ES-I3 (cell line): Measurements from ENCODE around the gene ZNF512B.
A peak's percentile ranks its signal among the peaks of the same experiment; 100 is the strongest.

Experiments used
- H3K36me3 ChIP-seq: 2 replicates; pipeline ENCODE4 v1.6.1; 2013; ENCODE audit warnings: mild to moderate bottlenecking, low read length, control low read depth, moderate library complexity; ENCODE audit not compliant: insufficient read depth
- H3K4me1 ChIP-seq: 2 replicates; pipeline ENCODE4 v1.6.1; 2013; ENCODE audit warnings: mild to moderate bottlenecking, control low read depth, low read length; ENCODE audit not compliant: insufficient read depth
- H3K9ac ChIP-seq: 2 replicates; pipeline ENCODE4 v1.6.1; 2013; ENCODE audit warnings: low read depth, mild to moderate bottlenecking, low read length, moderate library complexity
- H3K9me3 ChIP-seq: 2 replicates; pipeline ENCODE4 v1.6.1; 2013; ENCODE audit warnings: mild to moderate bottlenecking, low read length, moderate library complexity; ENCODE audit not compliant: control insufficient read depth, insufficient read depth

The ZNF512B gene

DNA sequence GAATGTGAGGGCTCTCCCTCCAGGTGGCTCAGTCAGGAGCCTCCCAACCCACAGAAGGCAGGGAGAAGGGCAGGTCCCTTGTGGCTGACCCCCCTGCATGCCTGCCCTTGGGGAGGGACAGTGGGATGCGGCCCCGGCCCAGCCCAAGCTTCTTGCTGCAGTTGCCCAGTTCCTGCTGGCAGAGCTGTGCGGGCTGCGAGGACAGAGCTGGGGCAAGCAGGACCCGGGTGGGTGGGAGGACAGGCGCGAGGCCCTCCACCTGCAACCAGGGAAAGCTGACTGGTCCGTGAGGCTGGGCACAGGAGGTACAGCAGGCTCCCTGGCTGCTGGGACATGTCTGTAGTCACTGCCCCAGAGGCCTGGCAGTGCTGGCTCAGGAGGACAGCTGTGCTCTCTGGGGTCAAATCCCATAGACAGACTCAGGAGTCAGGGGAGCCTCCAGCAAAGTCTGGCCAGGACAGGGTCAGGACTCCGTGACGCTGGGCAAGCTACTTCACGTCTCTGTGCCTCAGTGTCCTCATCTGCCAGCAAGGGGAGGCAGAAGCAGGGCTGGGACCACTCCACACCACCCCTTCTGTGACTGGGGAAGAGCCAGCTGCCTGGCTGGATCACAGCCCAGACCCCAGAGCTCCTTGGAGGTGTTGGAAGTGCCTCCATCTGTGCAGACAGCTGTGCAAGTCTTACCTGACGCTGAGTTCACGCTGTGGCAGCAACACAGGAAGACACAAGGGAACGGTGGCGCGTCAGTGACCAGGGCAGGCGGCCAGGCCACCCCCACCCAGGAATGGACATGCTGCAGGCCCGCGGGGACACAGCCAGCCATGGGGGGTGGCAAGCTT lies 26.5 kb downstream of the ZNF512B start:
- Histone ChIP-seq H3K9me3 (no peaks in the 10 kb centered on the region), H3K9ac (no peak overlapping the region), H3K36me3 (no peaks in the 10 kb centered on the region), H3K4me1 (peaks cover 8% of the 10 kb centered on the region; the same call in 1 of the 2 replicates)

GRCh38 chr20:63942250-63942951 lies 27.3 kb downstream of the ZNF512B start:
- peak overlapping the region; percentile 22; the same call in 1 of the 2 replicates for H3K9ac ChIP-seq
- no peaks in the 10 kb centered on the region for H3K36me3 ChIP-seq
- no peaks in the 10 kb centered on the region for H3K9me3 ChIP-seq
- H3K4me1 ChIP-seq = peaks cover 8% of the 10 kb centered on the region; the same call in 1 of the 2 replicates

DNA sequence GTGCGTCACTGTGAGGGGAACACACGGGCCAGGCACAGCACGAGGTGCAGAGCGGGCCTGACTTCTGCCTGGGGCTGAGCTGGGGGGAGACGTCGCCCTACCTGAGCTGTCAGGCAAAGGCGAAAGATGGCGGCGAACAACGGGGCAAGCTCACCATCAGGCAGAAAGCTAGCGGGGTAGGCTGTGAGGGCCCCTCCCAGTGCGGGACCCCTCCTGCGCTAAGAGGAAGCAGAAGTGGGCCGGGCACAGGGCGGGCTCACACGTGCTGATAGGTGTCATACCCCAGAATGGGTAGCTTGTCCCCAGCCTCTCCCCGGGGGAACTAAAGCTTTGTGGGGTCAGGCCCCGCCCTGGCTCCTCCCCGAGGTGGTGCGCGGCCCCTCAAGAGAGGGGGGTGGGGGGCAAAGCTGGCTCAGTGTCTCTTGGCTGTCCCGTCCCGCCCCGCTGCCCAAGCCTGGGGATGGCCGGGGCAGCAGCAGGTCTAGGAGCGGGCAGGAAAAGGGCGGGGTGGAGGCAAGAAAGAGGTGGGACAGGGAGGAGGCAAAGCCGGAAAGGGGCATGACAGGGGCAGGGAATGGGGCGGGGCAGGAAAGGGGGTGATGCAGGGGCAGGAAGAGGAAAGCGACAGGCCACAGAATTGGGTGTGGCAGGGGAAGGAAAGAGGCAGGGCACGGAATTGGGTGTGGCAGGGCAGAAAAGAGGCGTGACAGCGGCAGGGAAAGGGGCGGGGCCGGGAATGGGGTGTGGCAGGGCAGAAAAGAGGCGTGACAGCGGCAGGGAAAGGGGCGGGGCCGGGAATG lies 28.2 kb downstream of the ZNF512B start:
- H3K36me3 ChIP-seq = no peaks in the 10 kb centered on the region
- H3K9me3 ChIP-seq = no peaks in the 10 kb centered on the region
- H3K4me1 ChIP-seq = peaks cover 8% of the 10 kb centered on the region; the same call in 1 of the 2 replicates
- peak overlapping the region; percentile 59 for H3K9ac ChIP-seq

DNA sequence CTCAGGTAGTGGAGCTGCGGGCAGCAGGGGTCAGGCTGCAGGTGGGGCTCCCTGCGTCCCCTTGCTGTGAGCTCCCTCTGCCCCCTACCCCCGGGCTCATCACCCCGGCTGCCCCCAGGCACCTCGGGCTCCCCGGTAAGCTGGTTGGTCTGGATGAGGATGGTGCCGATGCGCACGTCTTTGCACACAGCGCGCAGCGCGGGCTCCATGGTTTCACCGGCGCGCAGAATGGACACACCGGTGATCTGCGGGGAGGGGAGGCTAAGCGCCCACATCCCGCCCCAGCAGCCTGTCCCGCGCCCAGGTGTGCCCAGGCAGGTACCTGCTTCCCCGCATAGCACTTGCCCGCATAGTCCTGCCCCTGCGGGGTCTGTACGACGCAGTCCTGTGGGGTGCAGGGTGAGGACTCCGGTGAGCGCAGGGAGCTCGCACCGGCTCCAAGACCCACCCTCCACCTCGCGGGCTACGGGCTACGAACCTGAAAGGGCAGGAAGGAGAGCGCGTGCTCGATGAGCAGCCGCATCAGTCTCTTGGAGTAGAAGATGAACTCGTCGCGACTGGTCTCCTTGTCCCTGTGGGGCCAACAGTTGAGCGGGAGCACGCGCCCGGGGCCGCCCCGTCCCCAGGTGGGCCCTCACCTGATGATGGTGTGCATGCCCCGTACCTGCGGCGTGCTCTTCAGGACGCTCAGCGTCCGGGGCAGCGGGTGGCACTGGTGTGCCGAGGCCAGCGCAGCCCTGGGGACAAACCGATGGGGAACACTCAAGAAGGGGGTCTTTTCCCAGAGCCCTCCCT lies 29.1 kb downstream of the ZNF512B start:
- Histone ChIP-seq H3K36me3 (no peaks in the 10 kb centered on the region), H3K9ac (peak overlapping the region; percentile 59), H3K4me1 (peaks cover 8% of the 10 kb centered on the region; the same call in 1 of the 2 replicates)

DNA sequence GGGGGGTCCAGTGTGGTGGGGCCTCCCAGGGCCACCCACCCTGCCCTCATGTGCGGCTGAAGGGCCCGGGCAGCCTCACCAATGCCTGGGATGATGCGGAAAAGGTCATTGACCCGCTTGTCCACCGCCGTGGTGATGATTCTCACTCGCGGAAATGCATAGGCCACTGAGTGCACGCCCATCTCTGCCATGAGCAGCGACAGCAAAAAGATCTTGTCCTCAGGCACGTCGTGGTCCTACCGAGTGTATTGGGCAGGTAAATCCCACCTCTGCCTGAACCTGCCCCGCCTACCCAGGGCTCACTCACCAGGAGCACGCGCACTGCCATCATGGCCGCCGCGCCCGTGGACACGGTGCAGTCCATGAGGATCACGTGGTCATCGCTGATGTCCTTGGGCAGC lies 29.7 kb downstream of the ZNF512B start:
- peak overlapping the region; percentile 59 for H3K9ac ChIP-seq
- no peaks in the 10 kb centered on the region for H3K36me3 ChIP-seq
- H3K4me1 ChIP-seq = peaks cover 8% of the 10 kb centered on the region; the same call in 1 of the 2 replicates
- H3K9me3 ChIP-seq = no peaks in the 10 kb centered on the region

More for the DNA sequence above, 29.1 kb downstream of the ZNF512B start:
- H3K9me3 ChIP-seq = no peaks in the 10 kb centered on the region

- Histone ChIP-seq H3K4me1 (peaks cover 8% of the 10 kb centered on the region; the same call in 1 of the 2 replicates), H3K36me3 (peaks cover 4% of the 10 kb centered on the region; the same call in 1 of the 2 replicates), H3K9ac (peak overlapping the region; percentile 59), H3K9me3 (no peaks in the 10 kb centered on the region)
Measured at GRCh38 chr20:63939061-63939935, 30.4 kb downstream of the ZNF512B start.

DNA sequence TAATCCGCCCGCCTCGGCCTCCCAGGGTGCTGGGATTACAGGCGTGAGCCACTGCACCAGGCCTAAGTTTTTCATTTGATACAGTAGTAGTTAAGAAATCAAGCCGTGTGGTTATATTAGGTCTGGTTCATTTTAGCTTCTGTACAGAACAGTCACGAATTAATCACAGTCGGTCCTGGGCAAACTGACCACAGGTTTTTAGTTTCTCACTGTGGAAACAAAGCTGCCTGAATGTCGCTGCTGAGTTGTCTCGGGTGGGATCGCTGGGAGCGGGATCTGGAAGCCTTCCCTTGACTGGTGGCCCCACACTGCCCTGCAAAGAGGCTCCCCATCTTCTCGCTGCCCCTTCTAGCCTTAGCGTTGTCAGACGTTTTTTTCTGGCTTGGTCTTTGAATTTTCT lies 32.1 kb downstream of the ZNF512B start:
- H3K9ac ChIP-seq = no peak overlapping the region
- H3K4me1 ChIP-seq = no peaks in the 10 kb centered on the region; the same call in 1 of the 2 replicates
- H3K9me3 ChIP-seq = no peaks in the 10 kb centered on the region
- H3K36me3 ChIP-seq = peaks cover 4% of the 10 kb centered on the region; the same call in 1 of the 2 replicates

GRCh38 chr20:63935447-63935846 lies 34.3 kb downstream of the ZNF512B start:
- H3K9ac ChIP-seq = no peak overlapping the region
- no peaks in the 10 kb centered on the region; the same call in 1 of the 2 replicates for H3K4me1 ChIP-seq
- peaks cover 4% of the 10 kb centered on the region; the same call in 1 of the 2 replicates for H3K36me3 ChIP-seq
- no peaks in the 10 kb centered on the region for H3K9me3 ChIP-seq

DNA sequence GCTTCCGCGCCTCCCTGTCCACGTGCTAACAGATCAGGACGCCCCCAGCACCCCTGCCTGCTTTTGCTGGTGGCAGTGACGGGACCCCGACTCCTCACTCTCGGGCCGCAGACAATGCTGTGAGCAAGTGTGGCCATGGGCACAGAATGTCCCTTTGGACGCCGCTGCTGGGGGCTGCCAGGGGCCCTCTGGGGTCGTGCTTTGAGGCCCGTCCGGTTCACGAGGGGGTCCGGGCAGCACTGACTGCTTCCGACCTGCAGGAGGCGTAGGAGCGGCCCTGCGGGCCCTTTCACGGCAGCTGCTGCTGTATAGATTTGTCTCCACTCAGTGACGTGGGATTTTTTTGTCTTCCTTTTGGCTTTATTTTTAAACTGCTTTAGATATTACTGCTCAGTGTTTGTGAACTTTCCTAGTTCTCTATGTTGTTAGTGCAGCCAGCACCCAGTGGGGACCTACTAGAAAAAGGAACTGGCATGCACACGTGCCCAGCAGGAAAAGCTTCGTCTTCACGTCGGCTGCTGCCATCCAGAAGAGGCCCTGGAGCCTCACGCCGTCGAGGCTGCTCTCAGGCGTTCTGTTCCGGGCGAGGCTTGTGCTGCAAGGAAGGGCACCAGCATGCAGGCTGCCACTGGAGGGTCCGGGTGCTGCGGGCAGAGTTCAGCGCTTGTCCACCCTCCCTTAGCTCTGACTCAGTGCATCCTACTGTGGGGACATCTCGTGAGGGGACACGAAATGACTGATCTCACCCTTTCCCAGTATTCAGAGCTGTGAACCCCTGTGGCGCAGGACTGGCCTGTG lies 35.3 kb downstream of the ZNF512B start:
- no peaks in the 10 kb centered on the region; the same call in 1 of the 2 replicates for H3K4me1 ChIP-seq
- no peaks in the 10 kb centered on the region for H3K9me3 ChIP-seq
- H3K36me3 ChIP-seq = peaks cover 8% of the 10 kb centered on the region
- no peak overlapping the region for H3K9ac ChIP-seq

GRCh38 chr20:63933646-63934045 lies 36.1 kb downstream of the ZNF512B start:
- Histone ChIP-seq H3K36me3 (peaks cover 8% of the 10 kb centered on the region), H3K9me3 (no peaks in the 10 kb centered on the region), H3K4me1 (no peaks in the 10 kb centered on the region; the same call in 1 of the 2 replicates), H3K9ac (no peak overlapping the region)

DNA sequence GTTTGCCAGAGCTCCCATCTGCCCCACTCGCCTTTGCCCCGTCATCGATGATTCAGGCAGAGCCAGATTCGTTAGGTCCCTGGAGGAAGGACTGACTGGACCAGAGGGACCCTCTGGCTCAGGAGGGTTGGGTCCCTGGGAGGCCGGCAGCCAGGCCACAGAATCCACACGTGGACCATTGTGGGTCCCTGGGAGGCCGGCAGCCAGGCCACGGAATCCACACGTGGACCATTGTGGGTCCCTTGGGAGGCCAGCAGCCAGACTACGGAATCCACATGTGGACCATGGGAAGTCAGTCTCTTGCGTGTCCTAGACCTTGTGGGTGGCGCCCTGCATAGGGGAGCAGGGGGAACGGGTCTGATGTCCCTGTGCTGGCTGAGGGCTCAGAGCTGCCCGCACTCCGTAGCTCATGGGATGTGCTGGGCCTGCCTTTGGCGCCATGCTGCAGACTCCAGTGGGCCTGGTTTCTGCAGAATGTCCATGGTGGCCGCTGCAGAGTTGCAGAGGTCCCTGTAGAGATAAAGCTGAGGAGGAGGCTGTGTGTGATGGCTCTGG lies 37.0 kb downstream of the ZNF512B start:
- H3K9ac ChIP-seq = no peak overlapping the region
- no peaks in the 10 kb centered on the region for H3K9me3 ChIP-seq
- H3K4me1 ChIP-seq = no peaks in the 10 kb centered on the region; the same call in 1 of the 2 replicates
- peaks cover 8% of the 10 kb centered on the region for H3K36me3 ChIP-seq

GRCh38 chr20:63931735-63932134 lies 38.0 kb downstream of the ZNF512B start:
- no peak overlapping the region for H3K9ac ChIP-seq
- no peaks in the 10 kb centered on the region for H3K4me1 ChIP-seq
- H3K36me3 ChIP-seq = peaks cover 8% of the 10 kb centered on the region
- no peaks in the 10 kb centered on the region for H3K9me3 ChIP-seq
